Measurements from ENCODE around the gene RIT2.

Gene RIT2

GRCh38 chr18:43159086-43159770 is 43.7 kb upstream of the RIT2 start:
- Histone ChIP-seq H3K4me3 (ENCODE audit: low read length) (no peak overlapping the region), H3K4me2 (ENCODE audit: low read length) (no peak overlapping the region), H3K36me3 (replicated peaks; ENCODE audit: low read depth, low read length) (peaks cover 4% of the 10 kb centered on the region), H4K20me1 (ENCODE audit: insufficient read depth, low read length) (no peaks in the 10 kb centered on the region), H3K9me3 (ENCODE audit: insufficient read depth, low read length) (peaks cover 8% of the 10 kb centered on the region; the same call in 1 of the 2 replicates), H3K79me2 (ENCODE audit: low read length) (no peaks in the 10 kb centered on the region), H3K4me1 (ENCODE audit: low read length) (no peaks in the 10 kb centered on the region), H2AFZ (ENCODE audit: low read depth, low read length) (no peak overlapping the region), H3K27ac (ENCODE audit: low read length) (no peak overlapping the region), H3K9ac (ENCODE audit: low read length) (no peak overlapping the region), H3K27me3 (ENCODE audit: low read depth, low read length) (no peaks in the 10 kb centered on the region)
- TF ChIP-seq CTCF (IDR thresholded peaks at IDR 0.05; ENCODE audit: low read depth, low read length) (no peak), EZH2phosphoT487 (IDR thresholded peaks at IDR 0.05; ENCODE audit: low read depth) (no peak)

- no peak overlapping the region for H3K4me2 ChIP-seq (ENCODE audit: low read length)
- H3K27me3 ChIP-seq (ENCODE audit: low read depth, low read length) = no peaks in the 10 kb centered on the region
- H2AFZ ChIP-seq (ENCODE audit: low read depth, low read length) = peak overlapping the region; percentile 46
- no peak overlapping the region for H3K9ac ChIP-seq (ENCODE audit: low read length)
- H3K4me1 ChIP-seq (ENCODE audit: low read length) = no peaks in the 10 kb centered on the region
- no peaks in the 10 kb centered on the region for H3K79me2 ChIP-seq (ENCODE audit: low read length)
- H3K4me3 ChIP-seq (ENCODE audit: low read length) = no peak overlapping the region
- no peaks in the 10 kb centered on the region for H3K9me3 ChIP-seq (ENCODE audit: insufficient read depth, low read length)
- H3K36me3 ChIP-seq (replicated peaks; ENCODE audit: low read depth, low read length) = peaks cover under 1% of the 10 kb centered on the region
- TF ChIP-seq EZH2phosphoT487 (IDR thresholded peaks at IDR 0.05; ENCODE audit: low read depth) = no peak
- no peak for TF ChIP-seq CTCF (IDR thresholded peaks at IDR 0.05; ENCODE audit: low read depth, low read length)
- no peak overlapping the region for H3K27ac ChIP-seq (ENCODE audit: low read length)
- H4K20me1 ChIP-seq (ENCODE audit: insufficient read depth, low read length) = no peaks in the 10 kb centered on the region
Measured at GRCh38 chr18:43158381-43158780, 42.9 kb upstream of the RIT2 start.

DNA sequence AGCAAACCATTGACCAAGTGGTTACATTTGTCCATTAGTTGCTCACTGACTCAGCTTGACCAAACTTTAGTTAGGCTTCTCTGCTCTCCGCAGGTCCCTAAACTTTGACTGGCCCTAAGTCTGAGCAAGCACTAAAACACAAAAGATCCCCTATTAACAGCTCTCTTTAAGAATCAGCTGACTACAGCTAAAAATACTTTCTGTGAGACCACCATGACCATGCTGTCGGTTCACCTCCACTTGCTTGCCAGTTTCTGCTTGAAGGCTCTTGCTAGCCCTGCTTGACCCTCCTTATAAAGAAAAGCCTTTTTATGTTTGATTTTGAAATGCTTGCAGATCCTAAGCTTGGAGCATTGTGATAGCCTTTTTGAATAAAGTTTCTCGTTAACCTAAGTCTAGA is 40.4 kb upstream of the RIT2 start:
- Histone ChIP-seq H3K9me3 (ENCODE audit: insufficient read depth, low read length) (no peaks in the 10 kb centered on the region), H4K20me1 (ENCODE audit: insufficient read depth, low read length) (no peaks in the 10 kb centered on the region), H3K9ac (ENCODE audit: low read length) (no peak overlapping the region), H2AFZ (ENCODE audit: low read depth, low read length) (no peak overlapping the region), H3K27me3 (ENCODE audit: low read depth, low read length) (no peaks in the 10 kb centered on the region), H3K4me2 (ENCODE audit: low read length) (no peak overlapping the region), H3K79me2 (ENCODE audit: low read length) (no peaks in the 10 kb centered on the region), H3K4me3 (ENCODE audit: low read length) (no peak overlapping the region), H3K36me3 (replicated peaks; ENCODE audit: low read depth, low read length) (no peaks in the 10 kb centered on the region), H3K27ac (ENCODE audit: low read length) (no peak overlapping the region), H3K4me1 (ENCODE audit: low read length) (no peaks in the 10 kb centered on the region)
- TF ChIP-seq EZH2phosphoT487 (IDR thresholded peaks at IDR 0.05; ENCODE audit: low read depth) (no peak), CTCF (IDR thresholded peaks at IDR 0.05; ENCODE audit: low read depth, low read length) (no peak)

- TF ChIP-seq CTCF (IDR thresholded peaks at IDR 0.05; ENCODE audit: low read depth, low read length) (no peak), EZH2phosphoT487 (IDR thresholded peaks at IDR 0.05; ENCODE audit: low read depth) (no peak)
- no peak overlapping the region for H2AFZ ChIP-seq (ENCODE audit: low read depth, low read length)
- H3K4me2 ChIP-seq (ENCODE audit: low read length) = no peak overlapping the region
- no peaks in the 10 kb centered on the region for H3K4me1 ChIP-seq (ENCODE audit: low read length)
- H3K27ac ChIP-seq (ENCODE audit: low read length) = no peak overlapping the region
- no peaks in the 10 kb centered on the region for H3K9me3 ChIP-seq (ENCODE audit: insufficient read depth, low read length)
- no peaks in the 10 kb centered on the region for H3K27me3 ChIP-seq (ENCODE audit: low read depth, low read length)
- H3K36me3 ChIP-seq (replicated peaks; ENCODE audit: low read depth, low read length) = no peaks in the 10 kb centered on the region
- no peak overlapping the region for H3K4me3 ChIP-seq (ENCODE audit: low read length)
- no peaks in the 10 kb centered on the region for H4K20me1 ChIP-seq (ENCODE audit: insufficient read depth, low read length)
- H3K79me2 ChIP-seq (ENCODE audit: low read length) = no peaks in the 10 kb centered on the region
- no peak overlapping the region for H3K9ac ChIP-seq (ENCODE audit: low read length)
Measured at GRCh38 chr18:43148231-43148630, 32.7 kb upstream of the RIT2 start.

Measured in OCI-LY3 (cell line).